GM12878 (cell line): ENCODE results near the gene NTSR1. TPM values are rescaled to one million over a fixed set of nuclear protein-coding genes. Genes with fewer than 3 reads are reported as not detected.

Experiments
- ATAC-seq: fragments of 200-7000 bp; cut with Tn5 transposase; 3 replicates; pipeline ENCODE4 v1.9.1; 2020; ENCODE audit warnings: mild to moderate bottlenecking, moderate library complexity
- BruUV-seq: library from RNA; stranded (reverse); fragments of 400-500 nt; replicated peaks from 2 replicates; lab custom pipeline; 2021; lab: Mats Ljungman, UMichigan
- CTCF ChIA-PET: fragments of 300-600 bp; sonication (Branson Sonifier 250); formaldehyde crosslinking; extraction: SDS; loops from one replicate; lab custom pipeline; 2021; ENCODE audit warnings: inconsistent platforms; lab: Yijun Ruan, JAX
- POLR2A ChIA-PET: fragments of 350-600 bp; formaldehyde crosslinking; extraction: SDS; loops from one replicate; lab custom pipeline; 2021; ENCODE audit warnings: inconsistent platforms; lab: Charles Lee
- RAD21 ChIA-PET: fragments of 300-600 bp; sonication (Branson Sonifier 250); formaldehyde crosslinking; loops from one replicate; lab custom pipeline; 2023; ENCODE audit warnings: antibody characterized with exemption; ENCODE audit not compliant: unreplicated experiment; lab: Charles Lee
- SMC1A ChIA-PET: fragments of 300-600 bp; sonication (Branson Sonifier 250); formaldehyde crosslinking; loops from one replicate; lab custom pipeline; 2023; ENCODE audit not compliant: unreplicated experiment, uncharacterized antibody; lab: Charles Lee
- DNase-seq: peaks from one replicate; pipeline ENCODE4 v3.0.0-alpha.2; 2011; ENCODE audit warnings: low read depth, low spot score
- FAIRE-seq: peaks from 3 replicates; lab custom pipeline; 2011; peaks lifted over from hg19 to GRCh38; lab: Jason Lieb, UNC
- H2AFZ ChIP-seq: 2 replicates; pipeline ENCODE4 v1.6.0; 2011; ENCODE audit warnings: low read depth, low read length, control low read depth; ENCODE audit not compliant: control insufficient read depth
- H3K27ac ChIP-seq: 2 replicates; pipeline ENCODE4 v1.5.1; 2011; ENCODE audit warnings: control low read depth; ENCODE audit not compliant: control insufficient read depth, insufficient read depth
- H3K27me3 ChIP-seq, 2 experiments: replicated peaks in 1 of 2; 2 replicates each; pipeline versions ENCODE4 v1.6.0 to v1.6.1; 2011; ENCODE audit warnings: low read length in 1 of 2; ENCODE audit not compliant: control insufficient read depth in 2 of 2, insufficient read depth in 2 of 2
- H3K36me3 ChIP-seq, 2 experiments: 2 replicates each; pipeline ENCODE4 v1.5.1; 2011; ENCODE audit warnings: low read length in 1 of 2; ENCODE audit not compliant: control insufficient read depth in 2 of 2, insufficient read depth in 2 of 2
- H3K4me1 ChIP-seq: 2 replicates; pipeline ENCODE4 v1.6.1; 2011; ENCODE audit warnings: mild to moderate bottlenecking, low read length, moderate library complexity, mixed read lengths; ENCODE audit not compliant: control insufficient read depth, insufficient read depth
- H3K4me2 ChIP-seq: 2 replicates; pipeline ENCODE4 v1.6.0; 2011; ENCODE audit warnings: control low read depth; ENCODE audit not compliant: control insufficient read depth, insufficient read depth
- H3K4me3 ChIP-seq: fragments of 200-600 bp; sonication (generic); 2 replicates; pipeline ENCODE4 v1.5.1; 2016
- H3K79me2 ChIP-seq: 2 replicates; pipeline ENCODE4 v1.6.0; 2011; ENCODE audit warnings: low read length; ENCODE audit not compliant: control insufficient read depth, insufficient read depth
- H3K9ac ChIP-seq: 2 replicates; pipeline ENCODE4 v1.8.0; 2011; ENCODE audit warnings: low read length, control low read depth, mixed read lengths; ENCODE audit not compliant: control insufficient read depth, insufficient read depth
- H3K9me3 ChIP-seq: replicated peaks from 3 replicates; pipeline ENCODE4 v1.5.1; 2011; ENCODE audit warnings: mild to moderate bottlenecking, low read length; ENCODE audit not compliant: control insufficient read depth, insufficient read depth
- H4K20me1 ChIP-seq: 2 replicates; pipeline ENCODE4 v1.6.0; 2011; ENCODE audit not compliant: control insufficient read depth, insufficient read depth
- CTCF ChIP-seq, 3 experiments: IDR thresholded peaks in 2 of 3; conservative IDR thresholded peaks in 1 of 3; 2 replicates each; pipeline ENCODE4 v1.5.1; 2011; ENCODE audit warnings: low read depth in 3 of 3, low read length in 3 of 3, mild to moderate bottlenecking in 3 of 3, control low read depth in 2 of 3, moderate library complexity in 2 of 3, inconsistent platforms in 1 of 3, mixed read lengths in 1 of 3; ENCODE audit not compliant: control insufficient read depth in 2 of 3, insufficient read depth in 1 of 3; ENCODE audit errors: extremely low read depth in 1 of 3
- E2F4 ChIP-seq: IDR thresholded peaks from 2 replicates; pipeline ENCODE4 v1.6.1; 2012; ENCODE audit warnings: low read depth, low read length, improper control_type of control experiment
- JUND ChIP-seq: IDR thresholded peaks from 2 replicates; pipeline ENCODE4 v1.6.1; 2012; ENCODE audit warnings: low read depth, mild to moderate bottlenecking, low read length, improper control_type of control experiment, moderate library complexity
- NBN ChIP-seq: fragments of 450-650 bp; IDR thresholded peaks from 2 replicates; pipeline ENCODE4 v1.6.1; 2016
- NFXL1 ChIP-seq: fragments of 450-650 bp; IDR thresholded peaks from 2 replicates; pipeline ENCODE4 v1.6.1; 2017; ENCODE audit warnings: antibody characterized with exemption, mild to moderate bottlenecking, borderline replicate concordance
- NFYB ChIP-seq: IDR thresholded peaks from 2 replicates; pipeline ENCODE4 v1.6.1; 2011; ENCODE audit warnings: low read depth, mild to moderate bottlenecking, low read length, improper control_type of control experiment, moderate library complexity; ENCODE audit not compliant: insufficient read depth
- POLR2AphosphoS2 ChIP-seq: IDR thresholded peaks from 2 replicates; pipeline ENCODE4 v1.6.1; 2011; ENCODE audit warnings: low read depth, mild to moderate bottlenecking, low read length, improper control_type of control experiment, moderate library complexity
- ZBTB40 ChIP-seq: fragments of 450-650 bp; IDR thresholded peaks from 2 replicates; pipeline ENCODE4 v1.6.1; 2016; ENCODE audit warnings: mild to moderate bottlenecking, moderate library complexity, borderline replicate concordance
- ZNF274 ChIP-seq: IDR thresholded peaks from one replicate; pipeline ENCODE4 v1.8.0; 2011; ENCODE audit not compliant: insufficient read length, insufficient read depth
- ZNF622 ChIP-seq: fragments of 450-650 bp; IDR thresholded peaks from 2 replicates; pipeline ENCODE4 v1.6.1; 2017; ENCODE audit warnings: mild to moderate bottlenecking, inconsistent platforms
- ZNF687 ChIP-seq: fragments of 450-650 bp; IDR thresholded peaks from 2 replicates; pipeline ENCODE4 v1.6.1; 2017; ENCODE audit warnings: mild to moderate bottlenecking, moderate library complexity
- WGBS: methylation state at CpG from one replicate; pipeline ENCODE4 v1.1.6; 2016; ENCODE audit warnings: low lambda C conversion rate; ENCODE audit not compliant: insufficient replicate concordance, insufficient coverage; ENCODE audit errors: missing lambda C conversion rate; 5-methylcytosine and 5-hydroxymethylcytosine counted together
- in situ Hi-C: fragments of 300-500 bp; cut with MboI; formaldehyde crosslinking; loops from 9 replicates; pipeline ENCODE4 v1.14.3; 2018; ENCODE audit warnings: mixed read lengths
- intact Hi-C: fragments of 100-400 bp; cut with micrococcal nuclease; formaldehyde crosslinking; loops from one replicate; pipeline ENCODE4 v1.14.2; 2022; ENCODE audit not compliant: unreplicated experiment
- polyA plus RNA-seq, 11 experiments: library from polyadenylated mRNA; depleted of rRNA in 4 of 11; unstranded in 6 of 11; stranded (reverse) in 5 of 11; fragments of >200 nt; fragmentation: Nextera tagmentation in 4 of 11; fragmentation: Illumina TruSeq in 1 of 11; extraction: Ambion mirVana in 4 of 11; extraction: Trizol in 1 of 11; gene quantifications; 1 replicate in 1 of 11; 2 replicates in 10 of 11; pipeline versions ENCODE4 v1.2.1 to v1.2.3, GENCODE V29; 2011 to 2016; ENCODE audit warnings: inconsistent platforms in 2 of 11, missing spikeins in 2 of 11, low read depth in 1 of 11
- total RNA-seq, 4 experiments: library from RNA; depleted of rRNA in 3 of 4; stranded (reverse); fragments of >200 nt in 3 of 4; fragmentation: Illumina TruSeq in 1 of 4; extraction: Trizol in 1 of 4; gene quantifications; 2 replicates each; pipeline versions ENCODE4 v1.2.1 to v1.2.3, GENCODE V29; 2013 to 2021

Gene NTSR1
- total and polyA plus RNA-seq, 10 of the 15 experiments (the other 5 are each of a cell fraction or from before 2014, with no cell fraction given) = not detected

- no peak for TF ChIP-seq ZNF687
These were observed 35.2 kb downstream of the NTSR1 start (continued) for GRCh38 chr20:62743777-62744317.

GRCh38 chr20:62744741-62745191, 36.1 kb downstream of the NTSR1 start:
- no peaks in the 10 kb centered on the region for H3K9me3 ChIP-seq
- CTCF ChIA-PET = no interaction called here
- no peak for DNase-seq
- no peak overlapping the region for H3K27ac ChIP-seq
- RAD21 ChIA-PET = no interaction called here
- H3K79me2 ChIP-seq = no peaks in the 10 kb centered on the region
- intact Hi-C loops = no loop called here
- H2AFZ ChIP-seq = no peak overlapping the region
- H3K27me3 ChIP-seq = peaks cover 0 to 5% of the 10 kb centered on the region in 2 experiments; a peak in 3 of 4 replicates
- H3K4me3 ChIP-seq = no peak overlapping the region
- SMC1A ChIA-PET = no interaction called here
- TF ChIP-seq CTCF (IDR thresholded peaks at IDR 0.05 in 2 of 3, conservative IDR thresholded peaks at IDR 0.05 in 1 of 3; ENCODE audit: control insufficient read depth in 2 of 3, extremely low read depth in 1 of 3, insufficient read depth in 1 of 3, low read depth in 3 of 3, low read length in 3 of 3) (no peak), ZBTB40 (no peak), ZNF274 (no peak), NBN (no peak), ZNF622 (no peak), POLR2AphosphoS2 (no peak), NFXL1 (no peak), JUND (no peak), E2F4 (no peak), NFYB (no peak)
- TF ChIP-seq, all 136 proteins: peak for 0
- no peaks in the 10 kb centered on the region; the same call in 1 of the 2 replicates for H4K20me1 ChIP-seq
- no peak overlapping the region for H3K9ac ChIP-seq
- no peak overlapping the region for H3K4me2 ChIP-seq
- no TSS peak for BruUV-seq
- in situ Hi-C loops = no loop called here
- H3K4me1 ChIP-seq = peaks cover 14% of the 10 kb centered on the region
- no peaks in the 10 kb centered on the region for H3K36me3 ChIP-seq
- ATAC-seq (no peak), FAIRE-seq (no peak)
- POLR2A ChIA-PET = no interaction called here
- 24% methylated on average over 6 of the region's 6 CpGs for WGBS
